Neural crest cell (in vitro differentiated cells): ENCODE results near the gene PRRX1. TPM values are rescaled to one million over a fixed set of nuclear protein-coding genes. Genes with fewer than 3 reads are reported as not detected.
A peak's percentile ranks its signal among the peaks of the same experiment; 100 is the strongest.

Source experiments
- DNase-seq: peaks from one replicate; pipeline ENCODE4 v3.0.0; 2021; ENCODE audit warnings: low read depth, mixed read lengths, low spot score
- H3K27ac Mint-ChIP-seq: one replicate; pipeline ENCODE4 v1.8.0; 2021; ENCODE audit warnings: mild to moderate bottlenecking, mixed read lengths; ENCODE audit not compliant: unreplicated experiment
- H3K27me3 Mint-ChIP-seq: 2 replicates; pipeline ENCODE4 v1.8.0; 2021; ENCODE audit warnings: low read depth, mild to moderate bottlenecking, mixed read lengths
- H3K36me3 Mint-ChIP-seq: 2 replicates; pipeline ENCODE4 v1.8.0; 2021; ENCODE audit warnings: low read depth, mild to moderate bottlenecking, mixed read lengths
- H3K4me1 Mint-ChIP-seq: 2 replicates; pipeline ENCODE4 v1.8.0; 2021; ENCODE audit warnings: mixed read lengths
- H3K4me3 Mint-ChIP-seq: one replicate; pipeline ENCODE4 v1.8.0; 2021; ENCODE audit warnings: mild to moderate bottlenecking, mixed read lengths
- H3K9me3 Mint-ChIP-seq: 2 replicates; pipeline ENCODE4 v1.8.0; 2021; ENCODE audit warnings: mixed read lengths
- total RNA-seq: library from RNA; stranded (reverse); gene quantifications from 2 replicates; pipeline ENCODE4 v1.2.1, GENCODE V29; 2021
- TF ChIP-seq, protein P1 (sequence below): fragments of 200-600 bp; sonication (generic); conservative IDR thresholded peaks from 2 replicates; pipeline ENCODE4 v1.5.0; 2021; ENCODE audit warnings: antibody characterized with exemption, mild to moderate bottlenecking

Gene PRRX1
- total RNA-seq, 1 donor from 2014 or later = 4.1 TPM

- Mint-ChIP-seq H3K9me3 (no peaks in the 10 kb centered on the region), H3K4me1 (peaks cover 42% of the 10 kb centered on the region), H3K27ac (no peak overlapping the region), H3K4me3 (peak overlapping the region; percentile 67), H3K36me3 (peaks cover 6% of the 10 kb centered on the region), H3K27me3 (peaks cover 96% of the 10 kb centered on the region)
- TF ChIP-seq, protein P1, sequence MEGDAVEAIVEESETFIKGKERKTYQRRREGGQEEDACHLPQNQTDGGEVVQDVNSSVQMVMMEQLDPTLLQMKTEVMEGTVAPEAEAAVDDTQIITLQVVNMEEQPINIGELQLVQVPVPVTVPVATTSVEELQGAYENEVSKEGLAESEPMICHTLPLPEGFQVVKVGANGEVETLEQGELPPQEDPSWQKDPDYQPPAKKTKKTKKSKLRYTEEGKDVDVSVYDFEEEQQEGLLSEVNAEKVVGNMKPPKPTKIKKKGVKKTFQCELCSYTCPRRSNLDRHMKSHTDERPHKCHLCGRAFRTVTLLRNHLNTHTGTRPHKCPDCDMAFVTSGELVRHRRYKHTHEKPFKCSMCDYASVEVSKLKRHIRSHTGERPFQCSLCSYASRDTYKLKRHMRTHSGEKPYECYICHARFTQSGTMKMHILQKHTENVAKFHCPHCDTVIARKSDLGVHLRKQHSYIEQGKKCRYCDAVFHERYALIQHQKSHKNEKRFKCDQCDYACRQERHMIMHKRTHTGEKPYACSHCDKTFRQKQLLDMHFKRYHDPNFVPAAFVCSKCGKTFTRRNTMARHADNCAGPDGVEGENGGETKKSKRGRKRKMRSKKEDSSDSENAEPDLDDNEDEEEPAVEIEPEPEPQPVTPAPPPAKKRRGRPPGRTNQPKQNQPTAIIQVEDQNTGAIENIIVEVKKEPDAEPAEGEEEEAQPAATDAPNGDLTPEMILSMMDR = no peak
- DNase-seq = no peak
These were observed 5.9 kb downstream of the PRRX1 start for GRCh38 chr1:170669586-170670530.

DNA sequence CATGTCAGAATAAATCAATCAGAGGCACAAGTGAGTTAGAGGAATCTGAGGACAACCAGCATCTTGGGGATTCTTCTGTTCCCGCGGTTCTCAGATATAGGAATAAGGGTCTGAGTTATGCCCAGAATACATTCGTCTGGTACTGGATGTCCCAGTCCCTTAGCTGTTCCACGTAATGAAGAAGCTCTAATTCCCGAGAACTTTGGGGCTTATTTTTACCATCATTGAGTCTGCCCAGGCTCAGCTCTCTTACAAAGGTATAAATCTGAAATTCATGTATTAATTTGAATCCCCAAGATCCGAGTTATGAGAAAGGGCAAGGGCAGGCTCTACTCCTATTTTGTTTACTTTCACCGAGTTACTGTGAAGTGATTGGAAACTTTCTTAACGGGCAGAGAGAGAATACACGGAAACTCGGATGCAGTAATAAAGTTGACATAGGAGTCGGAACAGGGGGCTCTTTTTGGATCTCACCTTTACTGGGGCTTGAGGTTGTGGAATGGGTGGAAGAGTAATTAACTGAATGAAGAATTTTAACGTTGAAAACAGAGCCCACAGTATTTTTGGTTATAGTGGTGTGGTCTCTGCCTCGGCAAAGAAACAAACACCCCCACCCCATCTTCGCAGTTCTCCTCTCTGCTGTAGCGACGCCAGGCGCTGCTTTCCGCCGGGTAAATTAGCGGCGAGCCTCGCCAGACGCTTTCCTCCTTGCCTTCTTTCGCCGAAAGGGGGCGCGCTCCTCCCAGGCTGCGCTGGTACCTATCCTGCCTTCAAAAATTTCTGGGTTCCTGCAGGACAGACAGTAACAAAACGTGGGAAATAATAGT lies 7.1 kb downstream of the PRRX1 start:
- Mint-ChIP-seq H3K27ac (no peak overlapping the region), H3K9me3 (no peaks in the 10 kb centered on the region), H3K4me3 (peak overlapping the region; percentile 20), H3K36me3 (peaks cover 6% of the 10 kb centered on the region), H3K4me1 (peaks cover 37% of the 10 kb centered on the region), H3K27me3 (peaks cover 90% of the 10 kb centered on the region)
- TF ChIP-seq, protein P1 = peak; percentile 79
- peak; percentile 81 for DNase-seq

GRCh38 chr1:170671629-170671963 lies 7.7 kb downstream of the PRRX1 start:
- peaks cover 4% of the 10 kb centered on the region for H3K36me3 Mint-ChIP-seq
- H3K27me3 Mint-ChIP-seq = peaks cover 87% of the 10 kb centered on the region
- DNase-seq = no peak
- no peaks in the 10 kb centered on the region for H3K9me3 Mint-ChIP-seq
- TF ChIP-seq, protein P1 = peak; percentile 25
- H3K4me1 Mint-ChIP-seq = peaks cover 34% of the 10 kb centered on the region
- no peak overlapping the region for H3K4me3 Mint-ChIP-seq
- H3K27ac Mint-ChIP-seq = no peak overlapping the region

DNA sequence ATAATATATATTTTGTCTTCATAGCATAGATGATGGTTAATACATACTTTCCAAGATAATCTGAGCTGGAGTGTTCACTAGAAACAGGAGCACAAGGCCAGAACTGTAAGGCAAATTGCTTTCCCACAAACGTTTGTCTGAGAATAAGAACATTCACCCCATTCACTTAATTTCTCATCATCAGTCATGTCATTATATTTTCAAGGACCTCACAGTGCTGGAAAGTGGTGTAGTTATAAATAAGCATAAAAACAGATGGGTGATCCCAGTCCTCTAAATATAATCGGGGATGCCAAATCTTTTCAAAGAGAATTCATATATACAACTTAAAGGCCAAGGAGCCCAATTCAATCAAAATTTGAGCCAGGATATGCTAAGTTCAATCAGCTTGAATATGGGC lies 8.4 kb downstream of the PRRX1 start:
- Mint-ChIP-seq H3K36me3 (no peaks in the 10 kb centered on the region), H3K4me1 (peaks cover 28% of the 10 kb centered on the region), H3K27ac (no peak overlapping the region), H3K9me3 (no peaks in the 10 kb centered on the region), H3K4me3 (no peak overlapping the region), H3K27me3 (peaks cover 83% of the 10 kb centered on the region)
- no peak for DNase-seq
- TF ChIP-seq, protein P1 = no peak

DNA sequence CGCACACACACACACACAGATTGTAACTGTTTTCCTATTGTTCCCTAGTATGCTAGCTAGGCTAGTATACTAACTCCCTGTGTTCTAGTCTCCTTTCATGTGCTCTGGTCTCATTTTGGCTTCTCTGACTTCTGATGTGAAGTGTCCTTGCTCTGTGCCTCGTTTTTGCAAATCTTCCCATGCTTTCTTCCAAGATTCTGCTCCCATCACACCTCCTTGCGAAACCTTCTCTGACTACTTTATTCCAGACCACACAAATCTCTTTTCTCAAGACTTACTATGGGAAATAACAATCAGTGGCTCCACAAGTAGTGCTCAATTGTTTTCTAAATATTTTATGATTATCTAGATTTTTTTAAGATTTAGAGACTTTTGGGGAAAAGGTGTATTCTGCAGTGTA lies 10.3 kb downstream of the PRRX1 start:
- Mint-ChIP-seq H3K36me3 (no peaks in the 10 kb centered on the region), H3K9me3 (no peaks in the 10 kb centered on the region), H3K27ac (no peak overlapping the region), H3K4me3 (no peak overlapping the region), H3K4me1 (peaks cover 11% of the 10 kb centered on the region), H3K27me3 (peaks cover 76% of the 10 kb centered on the region)
- TF ChIP-seq, protein P1 = no peak
- DNase-seq = no peak
